ENCODE measurements around the gene MREG. TPM values are rescaled to one million over a fixed set of nuclear protein-coding genes. Genes with fewer than 3 reads are reported as not detected.

Gene MREG
- total and polyA plus RNA-seq, 2 experiments from 2014 or later: 19.4 to 25.3 TPM

DNA sequence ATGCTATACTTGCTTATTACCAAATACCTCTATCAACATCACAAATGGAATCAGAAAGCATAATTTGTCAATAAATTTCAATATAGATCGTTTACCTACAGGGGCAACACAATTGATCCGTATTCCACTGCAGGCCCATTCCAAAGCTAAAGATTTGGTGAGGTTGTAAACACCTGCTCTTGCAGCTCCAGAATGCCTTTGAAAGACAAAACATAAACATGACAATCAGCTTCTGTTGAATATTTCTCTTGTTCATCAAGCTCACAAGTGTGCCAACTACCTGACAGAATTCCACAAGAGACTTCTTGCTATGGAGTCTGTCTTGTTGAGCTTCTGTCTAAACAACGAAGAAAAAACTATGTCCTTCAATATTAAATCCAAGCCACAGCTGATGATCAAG lies 38.0 kb upstream of the MREG start:
- Histone ChIP-seq H3K4me1 (ENCODE audit: insufficient read depth) (0 out of 2 replicates have a peak, but pooled peaks cover 3% of the 10 kb centered on the region), H3K4me2 (0 out of 2 replicates have a peak overlapping the region, but pooled peaks have one; percentile 0), H3K27me3 (ENCODE audit: insufficient read depth) (no peaks in the 10 kb centered on the region), H3K27ac (ENCODE audit: low read depth) (peak overlapping the region; percentile 68; the same call in 1 of the 2 replicates), H3K4me3 (no peak overlapping the region), H4K20me1 (replicated peaks; ENCODE audit: insufficient read depth) (no peaks in the 10 kb centered on the region), H2AFZ (no peak overlapping the region), H3F3A (replicated peaks; ENCODE audit: low read depth) (no peaks in the 10 kb centered on the region), H3K9me2 (ENCODE audit: insufficient read depth) (no peaks in the 10 kb centered on the region), H3K79me2 (replicated peaks; ENCODE audit: insufficient read depth) (no peaks in the 10 kb centered on the region), H3K36me3 (ENCODE audit: insufficient read depth) (no peaks in the 10 kb centered on the region)
- Mint-ChIP-seq H3K4me1 (peaks cover 10% of the 10 kb centered on the region), H3K36me3 (ENCODE audit: low read depth) (peaks cover 23% of the 10 kb centered on the region), H3K27ac (peak overlapping the region; percentile 70; the same call in 1 of the 2 replicates), H3K27me3 (ENCODE audit: insufficient read depth, low read depth, poor library complexity) (no peaks in the 10 kb centered on the region), H3K9me3 (no peaks in the 10 kb centered on the region), H3K4me3 (no peak overlapping the region)
- TF ChIP-seq ZNF331 (CRISPR knock-in tag; IDR thresholded peaks at IDR 0.05; ENCODE audit: low read depth): no peak
- no peak for TF ChIP-seq CTCF (conservative IDR thresholded peaks at IDR 0.05; ENCODE audit: low read depth in 2 of 2)
- TF ChIP-seq, protein P1, sequence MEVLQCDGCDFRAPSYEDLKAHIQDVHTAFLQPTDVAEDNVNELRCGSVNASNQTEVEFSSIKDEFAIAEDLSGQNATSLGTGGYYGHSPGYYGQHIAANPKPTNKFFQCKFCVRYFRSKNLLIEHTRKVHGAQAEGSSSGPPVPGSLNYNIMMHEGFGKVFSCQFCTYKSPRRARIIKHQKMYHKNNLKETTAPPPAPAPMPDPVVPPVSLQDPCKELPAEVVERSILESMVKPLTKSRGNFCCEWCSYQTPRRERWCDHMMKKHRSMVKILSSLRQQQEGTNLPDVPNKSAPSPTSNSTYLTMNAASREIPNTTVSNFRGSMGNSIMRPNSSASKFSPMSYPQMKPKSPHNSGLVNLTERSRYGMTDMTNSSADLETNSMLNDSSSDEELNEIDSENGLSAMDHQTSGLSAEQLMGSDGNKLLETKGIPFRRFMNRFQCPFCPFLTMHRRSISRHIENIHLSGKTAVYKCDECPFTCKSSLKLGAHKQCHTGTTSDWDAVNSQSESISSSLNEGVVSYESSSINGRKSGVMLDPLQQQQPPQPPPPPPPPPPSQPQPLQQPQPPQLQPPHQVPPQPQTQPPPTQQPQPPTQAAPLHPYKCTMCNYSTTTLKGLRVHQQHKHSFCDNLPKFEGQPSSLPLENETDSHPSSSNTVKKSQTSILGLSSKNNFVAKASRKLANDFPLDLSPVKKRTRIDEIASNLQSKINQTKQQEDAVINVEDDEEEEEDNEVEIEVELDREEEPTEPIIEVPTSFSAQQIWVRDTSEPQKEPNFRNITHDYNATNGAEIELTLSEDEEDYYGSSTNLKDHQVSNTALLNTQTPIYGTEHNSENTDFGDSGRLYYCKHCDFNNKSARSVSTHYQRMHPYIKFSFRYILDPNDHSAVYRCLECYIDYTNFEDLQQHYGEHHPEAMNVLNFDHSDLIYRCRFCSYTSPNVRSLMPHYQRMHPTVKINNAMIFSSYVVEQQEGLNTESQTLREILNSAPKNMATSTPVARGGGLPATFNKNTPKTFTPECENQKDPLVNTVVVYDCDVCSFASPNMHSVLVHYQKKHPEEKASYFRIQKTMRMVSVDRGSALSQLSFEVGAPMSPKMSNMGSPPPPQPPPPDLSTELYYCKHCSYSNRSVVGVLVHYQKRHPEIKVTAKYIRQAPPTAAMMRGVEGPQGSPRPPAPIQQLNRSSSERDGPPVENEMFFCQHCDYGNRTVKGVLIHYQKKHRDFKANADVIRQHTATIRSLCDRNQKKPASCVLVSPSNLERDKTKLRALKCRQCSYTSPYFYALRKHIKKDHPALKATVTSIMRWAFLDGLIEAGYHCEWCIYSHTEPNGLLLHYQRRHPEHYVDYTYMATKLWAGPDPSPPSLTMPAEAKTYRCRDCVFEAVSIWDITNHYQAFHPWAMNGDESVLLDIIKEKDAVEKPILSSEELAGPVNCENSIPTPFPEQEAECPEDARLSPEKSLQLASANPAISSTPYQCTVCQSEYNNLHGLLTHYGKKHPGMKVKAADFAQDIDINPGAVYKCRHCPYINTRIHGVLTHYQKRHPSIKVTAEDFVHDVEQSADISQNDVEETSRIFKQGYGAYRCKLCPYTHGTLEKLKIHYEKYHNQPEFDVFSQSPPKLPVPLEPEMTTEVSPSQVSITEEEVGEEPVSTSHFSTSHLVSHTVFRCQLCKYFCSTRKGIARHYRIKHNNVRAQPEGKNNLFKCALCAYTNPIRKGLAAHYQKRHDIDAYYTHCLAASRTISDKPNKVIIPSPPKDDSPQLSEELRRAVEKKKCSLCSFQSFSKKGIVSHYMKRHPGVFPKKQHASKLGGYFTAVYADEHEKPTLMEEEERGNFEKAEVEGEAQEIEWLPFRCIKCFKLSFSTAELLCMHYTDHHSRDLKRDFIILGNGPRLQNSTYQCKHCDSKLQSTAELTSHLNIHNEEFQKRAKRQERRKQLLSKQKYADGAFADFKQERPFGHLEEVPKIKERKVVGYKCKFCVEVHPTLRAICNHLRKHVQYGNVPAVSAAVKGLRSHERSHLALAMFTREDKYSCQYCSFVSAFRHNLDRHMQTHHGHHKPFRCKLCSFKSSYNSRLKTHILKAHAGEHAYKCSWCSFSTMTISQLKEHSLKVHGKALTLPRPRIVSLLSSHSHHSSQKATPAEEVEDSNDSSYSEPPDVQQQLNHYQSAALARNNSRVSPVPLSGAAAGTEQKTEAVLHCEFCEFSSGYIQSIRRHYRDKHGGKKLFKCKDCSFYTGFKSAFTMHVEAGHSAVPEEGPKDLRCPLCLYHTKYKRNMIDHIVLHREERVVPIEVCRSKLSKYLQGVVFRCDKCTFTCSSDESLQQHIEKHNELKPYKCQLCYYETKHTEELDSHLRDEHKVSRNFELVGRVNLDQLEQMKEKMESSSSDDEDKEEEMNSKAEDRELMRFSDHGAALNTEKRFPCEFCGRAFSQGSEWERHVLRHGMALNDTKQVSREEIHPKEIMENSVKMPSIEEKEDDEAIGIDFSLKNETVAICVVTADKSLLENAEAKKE (CRISPR knock-in tag; IDR thresholded peaks at IDR 0.05): 0 out of 2 replicates have a peak, but pooled peaks have one; percentile 20
- DNase-seq (ENCODE audit: low spot score) (peak; percentile 71), ATAC-seq (peak; percentile 64)

- H3K79me2 ChIP-seq (replicated peaks; ENCODE audit: insufficient read depth): no peaks in the 10 kb centered on the region
- peaks cover 24% of the 10 kb centered on the region for H3K36me3 Mint-ChIP-seq (ENCODE audit: low read depth)
- no peak overlapping the region for H3K4me3 ChIP-seq
- ATAC-seq: no peak
- no peaks in the 10 kb centered on the region for H3K27me3 ChIP-seq (ENCODE audit: insufficient read depth)
- H3K27ac Mint-ChIP-seq: no peak overlapping the region; the same call in 1 of the 2 replicates
- no peaks in the 10 kb centered on the region for H3K9me2 ChIP-seq (ENCODE audit: insufficient read depth)
- H3F3A ChIP-seq (replicated peaks; ENCODE audit: low read depth): no peaks in the 10 kb centered on the region
- no peak overlapping the region for H3K4me2 ChIP-seq
- H3K4me3 Mint-ChIP-seq: no peak overlapping the region
- no peak overlapping the region for H2AFZ ChIP-seq
- no peaks in the 10 kb centered on the region for H3K4me1 ChIP-seq (ENCODE audit: insufficient read depth)
- no peak overlapping the region for H3K27ac ChIP-seq (ENCODE audit: low read depth)
- H3K4me1 Mint-ChIP-seq: peaks cover 10% of the 10 kb centered on the region
- H4K20me1 ChIP-seq (replicated peaks; ENCODE audit: insufficient read depth): no peaks in the 10 kb centered on the region
- no peaks in the 10 kb centered on the region for H3K36me3 ChIP-seq (ENCODE audit: insufficient read depth)
- H3K9me3 Mint-ChIP-seq: no peaks in the 10 kb centered on the region
- DNase-seq (ENCODE audit: low spot score): no peak
- no peaks in the 10 kb centered on the region for H3K27me3 Mint-ChIP-seq (ENCODE audit: insufficient read depth, low read depth, poor library complexity)
- TF ChIP-seq STAT1 (IDR thresholded peaks at IDR 0.05; ENCODE audit: unreplicated experiment): no peak
- TF ChIP-seq CREB1 (CRISPR knock-in tag; IDR thresholded peaks at IDR 0.05; ENCODE audit: low read depth): no peak
- TF ChIP-seq, protein P2, sequence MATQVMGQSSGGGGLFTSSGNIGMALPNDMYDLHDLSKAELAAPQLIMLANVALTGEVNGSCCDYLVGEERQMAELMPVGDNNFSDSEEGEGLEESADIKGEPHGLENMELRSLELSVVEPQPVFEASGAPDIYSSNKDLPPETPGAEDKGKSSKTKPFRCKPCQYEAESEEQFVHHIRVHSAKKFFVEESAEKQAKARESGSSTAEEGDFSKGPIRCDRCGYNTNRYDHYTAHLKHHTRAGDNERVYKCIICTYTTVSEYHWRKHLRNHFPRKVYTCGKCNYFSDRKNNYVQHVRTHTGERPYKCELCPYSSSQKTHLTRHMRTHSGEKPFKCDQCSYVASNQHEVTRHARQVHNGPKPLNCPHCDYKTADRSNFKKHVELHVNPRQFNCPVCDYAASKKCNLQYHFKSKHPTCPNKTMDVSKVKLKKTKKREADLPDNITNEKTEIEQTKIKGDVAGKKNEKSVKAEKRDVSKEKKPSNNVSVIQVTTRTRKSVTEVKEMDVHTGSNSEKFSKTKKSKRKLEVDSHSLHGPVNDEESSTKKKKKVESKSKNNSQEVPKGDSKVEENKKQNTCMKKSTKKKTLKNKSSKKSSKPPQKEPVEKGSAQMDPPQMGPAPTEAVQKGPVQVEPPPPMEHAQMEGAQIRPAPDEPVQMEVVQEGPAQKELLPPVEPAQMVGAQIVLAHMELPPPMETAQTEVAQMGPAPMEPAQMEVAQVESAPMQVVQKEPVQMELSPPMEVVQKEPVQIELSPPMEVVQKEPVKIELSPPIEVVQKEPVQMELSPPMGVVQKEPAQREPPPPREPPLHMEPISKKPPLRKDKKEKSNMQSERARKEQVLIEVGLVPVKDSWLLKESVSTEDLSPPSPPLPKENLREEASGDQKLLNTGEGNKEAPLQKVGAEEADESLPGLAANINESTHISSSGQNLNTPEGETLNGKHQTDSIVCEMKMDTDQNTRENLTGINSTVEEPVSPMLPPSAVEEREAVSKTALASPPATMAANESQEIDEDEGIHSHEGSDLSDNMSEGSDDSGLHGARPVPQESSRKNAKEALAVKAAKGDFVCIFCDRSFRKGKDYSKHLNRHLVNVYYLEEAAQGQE (IDR thresholded peaks at IDR 0.05; ENCODE audit: unreplicated experiment): no peak
Observed at GRCh38 chr2:216049452-216049851, 36.1 kb upstream of the MREG start.

All from GM23338 (cell line).